ENCODE measurements around the gene HSPG2. TPM values are rescaled to one million over a fixed set of nuclear protein-coding genes. Genes with fewer than 3 reads are reported as not detected.

HSPG2 gene
- total and polyA plus RNA-seq, 10 of the 15 experiments (the other 5 are each of a cell fraction or from before 2014, with no cell fraction given), result 0.30 to 3.4 (median 0.73) TPM; not detected in 2

- Histone ChIP-seq H3K27ac (ENCODE audit: control insufficient read depth, insufficient read depth) (peak overlapping the region; percentile 76), H3K79me2 (ENCODE audit: control insufficient read depth, insufficient read depth, low read length) (no peaks in the 10 kb centered on the region), H3K4me1 (ENCODE audit: control insufficient read depth, insufficient read depth, low read length) (peaks cover 26% of the 10 kb centered on the region), H3K36me3 (ENCODE audit: control insufficient read depth in 2 of 2, insufficient read depth in 2 of 2, low read length in 1 of 2) (no peaks in the 10 kb centered on the region), H3K9ac (ENCODE audit: control insufficient read depth, insufficient read depth, low read length) (peak overlapping the region; percentile 18; the same call in 1 of the 2 replicates), H3K4me3 (no peak overlapping the region), H3K27me3 (replicated peaks in 1 of 2; ENCODE audit: control insufficient read depth in 2 of 2, insufficient read depth in 2 of 2, low read length in 1 of 2) (no peaks in the 10 kb centered on the region), H2AFZ (ENCODE audit: control insufficient read depth, low read depth, low read length) (peak overlapping the region; percentile 85), H3K9me3 (replicated peaks; ENCODE audit: control insufficient read depth, insufficient read depth, low read length) (no peaks in the 10 kb centered on the region; the same call in 2 of the 3 replicates), H4K20me1 (ENCODE audit: control insufficient read depth, insufficient read depth) (no peaks in the 10 kb centered on the region), H3K4me2 (ENCODE audit: control insufficient read depth, insufficient read depth) (peak overlapping the region; percentile 61)
- in situ Hi-C loops (cut with MboI), result no loop called here
- WGBS (ENCODE audit: insufficient coverage, insufficient replicate concordance, low lambda C conversion rate, missing lambda C conversion rate), result 48% methylated on average over 1 of the region's 1 CpG
- RAD21 ChIA-PET (ENCODE audit: unreplicated experiment), result interaction anchor here (1.0 to 1.2 kb wide), 2 partner anchors 15 to 43 kb away, joined by 3 to 5 read pairs; no protein-coding TSS in a partner anchor
- CTCF ChIA-PET, result interaction anchor here (0.6 to 2.1 kb wide), 5 partner anchors 9 to 222 kb away, joined by 3 to 11 read pairs (median 3); no protein-coding TSS in a partner anchor
- TF ChIP-seq CTCF (IDR thresholded peaks at IDR 0.05 in 2 of 3, conservative IDR thresholded peaks at IDR 0.05 in 1 of 3; ENCODE audit: control insufficient read depth in 2 of 3, extremely low read depth in 1 of 3, insufficient read depth in 1 of 3, low read depth in 3 of 3, low read length in 3 of 3), result peak in 1 of 3 experiments; percentile 9; a peak in 1 of 6 replicates
- TF ChIP-seq EZH2 (IDR thresholded peaks at IDR 0.05; ENCODE audit: borderline replicate concordance, control insufficient read depth, low read depth, low read length), result no peak
- TF ChIP-seq E2F8 (IDR thresholded peaks at IDR 0.05; ENCODE audit: low read depth, partially characterized antibody), result no peak
- no peak for TF ChIP-seq NR2F1 (conservative IDR thresholded peaks at IDR 0.05)
- TF ChIP-seq LARP7 (IDR thresholded peaks at IDR 0.05), result 0 out of 2 replicates have a peak, but pooled peaks have one; percentile 48
- peak; percentile 61 for ATAC-seq
- BruUV-seq (replicated peaks), result no TSS peak
- POLR2A ChIA-PET, result interaction anchor here (0.5 to 0.8 kb wide), 2 partner anchors 85 to 113 kb away, joined by 3 to 5 read pairs; no protein-coding TSS in a partner anchor
- no peak for FAIRE-seq
- no peak for DNase-seq (ENCODE audit: low read depth, low spot score)
- SMC1A ChIA-PET (ENCODE audit: uncharacterized antibody, unreplicated experiment), result interaction anchor here (0.6 to 1.5 kb wide), 5 partner anchors 13 to 84 kb away, joined by 3 to 4 read pairs (median 3); partner anchors contain the start of gene USP48
- intact Hi-C loops (cut with micrococcal nuclease; ENCODE audit: unreplicated experiment), result loop anchor here (5.0 kb wide), 1 partner anchor 74 kb away; no protein-coding TSS in a partner anchor
These were observed 70.4 kb downstream of the HSPG2 start for GRCh38 chr1:21866707-21867043.

All from GM12878 (cell line).